DOHH2 (cell line): ENCODE data around the gene EBF3.

ENCODE experiments used
- EZH2phosphoT487 ChIP-seq: fragments of 200-600 bp; sonication (generic); IDR thresholded peaks from 2 replicates; pipeline ENCODE4 v1.6.1; 2017; ENCODE audit warnings: borderline replicate concordance, mild to moderate bottlenecking, antibody characterized with exemption, low read length, moderate library complexity, mixed read lengths
- TF ChIP-seq, protein P1 (sequence below): fragments of 200-600 bp; sonication (generic); IDR thresholded peaks from one replicate; pipeline ENCODE4 v1.5.1; 2014; ENCODE audit warnings: antibody characterized with exemption, mild to moderate bottlenecking, low read depth, low read length; ENCODE audit not compliant: poor library complexity, severe bottlenecking

DNA sequence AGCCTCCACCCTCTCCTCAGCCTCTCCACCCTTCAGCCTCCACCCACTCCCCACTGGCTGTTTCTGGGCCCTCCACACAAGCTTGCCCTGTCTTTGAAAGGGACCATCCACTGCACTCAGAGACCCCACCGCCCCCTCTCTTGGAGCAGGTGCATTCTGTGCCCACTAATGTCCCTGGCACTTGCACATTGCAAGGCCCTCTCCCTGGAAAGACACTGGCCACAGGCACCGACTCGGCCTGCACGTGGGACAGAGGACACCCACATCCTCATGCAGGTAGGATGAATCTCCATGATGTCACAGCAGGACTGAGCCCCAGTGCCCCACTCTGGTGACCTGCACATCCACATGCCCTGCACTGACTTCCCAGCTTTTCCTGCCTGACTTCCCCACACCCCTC lies 36.8 kb upstream of the EBF3 start:
- TF ChIP-seq, protein P1, sequence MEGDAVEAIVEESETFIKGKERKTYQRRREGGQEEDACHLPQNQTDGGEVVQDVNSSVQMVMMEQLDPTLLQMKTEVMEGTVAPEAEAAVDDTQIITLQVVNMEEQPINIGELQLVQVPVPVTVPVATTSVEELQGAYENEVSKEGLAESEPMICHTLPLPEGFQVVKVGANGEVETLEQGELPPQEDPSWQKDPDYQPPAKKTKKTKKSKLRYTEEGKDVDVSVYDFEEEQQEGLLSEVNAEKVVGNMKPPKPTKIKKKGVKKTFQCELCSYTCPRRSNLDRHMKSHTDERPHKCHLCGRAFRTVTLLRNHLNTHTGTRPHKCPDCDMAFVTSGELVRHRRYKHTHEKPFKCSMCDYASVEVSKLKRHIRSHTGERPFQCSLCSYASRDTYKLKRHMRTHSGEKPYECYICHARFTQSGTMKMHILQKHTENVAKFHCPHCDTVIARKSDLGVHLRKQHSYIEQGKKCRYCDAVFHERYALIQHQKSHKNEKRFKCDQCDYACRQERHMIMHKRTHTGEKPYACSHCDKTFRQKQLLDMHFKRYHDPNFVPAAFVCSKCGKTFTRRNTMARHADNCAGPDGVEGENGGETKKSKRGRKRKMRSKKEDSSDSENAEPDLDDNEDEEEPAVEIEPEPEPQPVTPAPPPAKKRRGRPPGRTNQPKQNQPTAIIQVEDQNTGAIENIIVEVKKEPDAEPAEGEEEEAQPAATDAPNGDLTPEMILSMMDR, result no peak
- no peak for TF ChIP-seq EZH2phosphoT487
